Measurements from ENCODE around the gene TMEM167B.

Gene TMEM167B

DNA sequence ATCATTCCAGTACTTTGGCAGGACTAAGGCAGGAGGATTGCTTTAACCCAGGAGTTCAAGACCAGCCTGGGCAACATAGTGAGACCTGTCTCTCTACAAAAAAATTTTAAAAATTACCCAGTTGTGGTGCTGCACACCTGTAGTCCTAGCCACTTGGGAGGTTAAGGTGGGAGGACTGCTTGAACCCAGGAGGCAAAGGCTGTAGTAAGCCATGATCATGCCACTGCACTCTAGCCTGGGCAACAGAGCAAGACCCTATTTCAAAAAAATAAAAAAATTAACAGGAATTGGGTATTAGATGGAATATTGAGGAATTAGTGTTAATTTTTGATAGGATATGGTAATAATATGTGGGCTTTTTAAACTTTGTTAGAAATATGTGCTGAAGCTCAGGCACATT, 31.5 kb upstream of the TMEM167B start:
- Histone ChIP-seq H2AFZ (ENCODE audit: low read length, unreplicated experiment) (no peak overlapping the region), H3K27me3 (ENCODE audit: insufficient read depth, low read length) (no peaks in the 10 kb centered on the region), H3K4me3 (ENCODE audit: low read depth, low read length) (no peak overlapping the region), H3K36me3 (ENCODE audit: insufficient read depth, low read length) (no peaks in the 10 kb centered on the region; the same call in 1 of the 2 replicates), H3K4me1 (ENCODE audit: control insufficient read depth, insufficient read depth, low read length, unreplicated experiment) (no peaks in the 10 kb centered on the region), H3K27ac (ENCODE audit: low read depth, low read length) (no peak overlapping the region), H3K79me2 (ENCODE audit: control insufficient read depth, insufficient read depth, low read length, unreplicated experiment) (no peaks in the 10 kb centered on the region)

DNA sequence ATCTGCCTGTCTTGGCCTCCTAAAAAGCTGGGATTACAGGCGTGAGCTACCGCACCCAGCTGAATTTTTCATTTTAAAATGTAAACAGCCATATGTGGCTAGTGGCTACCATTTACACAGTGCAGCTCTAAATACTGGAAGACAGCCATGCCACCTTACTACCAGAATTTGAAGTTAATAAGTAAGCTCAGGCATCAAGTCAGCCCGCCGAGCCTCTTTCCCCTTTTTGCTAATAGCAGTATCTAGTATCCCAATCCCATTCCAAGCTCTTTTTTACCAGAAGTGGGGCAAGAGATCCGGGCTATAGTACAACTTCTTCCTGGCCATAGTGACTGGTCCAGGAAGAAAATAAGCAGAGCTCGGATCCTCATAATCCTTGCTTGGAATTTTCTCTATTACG, 29.9 kb upstream of the TMEM167B start:
- Histone ChIP-seq H2AFZ (ENCODE audit: low read length, unreplicated experiment) (no peak overlapping the region), H3K27ac (ENCODE audit: low read depth, low read length) (no peak overlapping the region), H3K4me3 (ENCODE audit: low read depth, low read length) (no peak overlapping the region), H3K36me3 (ENCODE audit: insufficient read depth, low read length) (no peaks in the 10 kb centered on the region; the same call in 1 of the 2 replicates), H3K79me2 (ENCODE audit: control insufficient read depth, insufficient read depth, low read length, unreplicated experiment) (no peaks in the 10 kb centered on the region), H3K27me3 (ENCODE audit: insufficient read depth, low read length) (no peaks in the 10 kb centered on the region), H3K4me1 (ENCODE audit: control insufficient read depth, insufficient read depth, low read length, unreplicated experiment) (no peaks in the 10 kb centered on the region)

DNA sequence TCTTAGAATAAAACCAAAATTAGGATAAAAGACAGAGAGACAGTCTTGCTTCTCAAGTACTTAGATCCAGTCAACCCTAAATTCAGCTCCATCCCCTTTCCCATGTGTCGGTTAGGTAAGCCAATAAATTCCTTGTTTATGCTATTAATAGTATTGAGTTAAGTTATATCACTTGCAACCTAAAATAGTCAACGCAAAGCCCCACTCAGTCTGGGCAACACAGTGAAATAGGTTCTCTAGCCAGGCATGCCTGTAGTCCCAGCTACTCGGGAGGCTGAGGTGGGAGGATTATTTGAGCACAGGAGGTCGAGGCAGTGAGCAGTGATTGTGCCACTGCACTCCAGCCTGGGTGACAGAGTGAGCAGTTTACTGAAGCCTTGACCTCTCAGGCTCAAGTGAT, 29.4 kb upstream of the TMEM167B start:
- H3K4me3 ChIP-seq (ENCODE audit: low read depth, low read length): no peak overlapping the region
- H3K36me3 ChIP-seq (ENCODE audit: insufficient read depth, low read length): no peaks in the 10 kb centered on the region; the same call in 1 of the 2 replicates
- no peaks in the 10 kb centered on the region for H3K4me1 ChIP-seq (ENCODE audit: control insufficient read depth, insufficient read depth, low read length, unreplicated experiment)
- no peak overlapping the region for H2AFZ ChIP-seq (ENCODE audit: low read length, unreplicated experiment)
- H3K27ac ChIP-seq (ENCODE audit: low read depth, low read length): no peak overlapping the region
- H3K27me3 ChIP-seq (ENCODE audit: insufficient read depth, low read length): no peaks in the 10 kb centered on the region
- no peaks in the 10 kb centered on the region for H3K79me2 ChIP-seq (ENCODE audit: control insufficient read depth, insufficient read depth, low read length, unreplicated experiment)

DNA sequence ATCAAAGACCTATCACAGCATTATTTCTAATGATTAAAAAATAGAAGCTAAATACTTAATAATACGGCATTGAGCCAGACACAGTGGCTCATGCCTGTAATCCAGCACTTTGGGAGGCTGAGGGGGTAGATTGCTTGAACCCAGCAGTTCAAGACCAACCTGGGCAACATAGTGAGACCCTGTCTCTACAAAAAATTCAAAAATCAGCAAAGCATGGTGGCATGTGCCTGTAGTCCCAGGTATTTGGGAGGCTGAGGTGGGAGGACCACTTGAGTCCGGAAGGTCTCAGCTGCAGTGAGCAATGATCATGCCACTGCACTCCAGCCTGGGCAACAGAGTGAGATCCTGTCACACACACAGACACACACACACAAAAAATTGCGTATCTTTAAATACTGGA, 25.4 kb upstream of the TMEM167B start:
- Histone ChIP-seq H3K27me3 (ENCODE audit: insufficient read depth, low read length) (no peaks in the 10 kb centered on the region), H3K36me3 (ENCODE audit: insufficient read depth, low read length) (peaks cover 14% of the 10 kb centered on the region), H2AFZ (ENCODE audit: low read length, unreplicated experiment) (no peak overlapping the region), H3K27ac (ENCODE audit: low read depth, low read length) (no peak overlapping the region), H3K4me3 (ENCODE audit: low read depth, low read length) (no peak overlapping the region), H3K79me2 (ENCODE audit: control insufficient read depth, insufficient read depth, low read length, unreplicated experiment) (peaks cover 30% of the 10 kb centered on the region), H3K4me1 (ENCODE audit: control insufficient read depth, insufficient read depth, low read length, unreplicated experiment) (no peaks in the 10 kb centered on the region)

DNA sequence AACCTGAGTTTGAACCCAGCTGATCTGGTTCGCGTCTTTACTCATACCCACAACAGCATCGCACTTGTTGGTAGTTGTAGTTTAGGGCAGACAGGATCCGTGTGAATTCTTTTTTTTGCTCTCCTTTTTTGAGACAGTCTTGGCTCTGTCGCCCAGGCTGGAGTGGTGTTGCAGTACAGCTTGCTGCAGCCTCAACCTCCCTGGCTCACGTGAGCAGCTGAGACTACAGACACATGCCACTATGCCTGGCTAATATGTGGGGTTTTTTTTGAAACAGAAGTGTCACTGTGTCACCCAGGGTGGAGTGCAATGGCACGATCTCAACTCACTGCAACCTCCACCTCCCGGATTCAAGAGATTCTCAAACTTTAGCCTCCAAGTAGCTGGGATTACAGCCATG, 22.7 kb upstream of the TMEM167B start:
- Histone ChIP-seq H3K36me3 (ENCODE audit: insufficient read depth, low read length) (peaks cover 19% of the 10 kb centered on the region), H3K4me1 (ENCODE audit: control insufficient read depth, insufficient read depth, low read length, unreplicated experiment) (no peaks in the 10 kb centered on the region), H3K79me2 (ENCODE audit: control insufficient read depth, insufficient read depth, low read length, unreplicated experiment) (peaks cover 47% of the 10 kb centered on the region), H2AFZ (ENCODE audit: low read length, unreplicated experiment) (no peak overlapping the region), H3K4me3 (ENCODE audit: low read depth, low read length) (no peak overlapping the region), H3K27ac (ENCODE audit: low read depth, low read length) (no peak overlapping the region), H3K27me3 (ENCODE audit: insufficient read depth, low read length) (no peaks in the 10 kb centered on the region)

DNA sequence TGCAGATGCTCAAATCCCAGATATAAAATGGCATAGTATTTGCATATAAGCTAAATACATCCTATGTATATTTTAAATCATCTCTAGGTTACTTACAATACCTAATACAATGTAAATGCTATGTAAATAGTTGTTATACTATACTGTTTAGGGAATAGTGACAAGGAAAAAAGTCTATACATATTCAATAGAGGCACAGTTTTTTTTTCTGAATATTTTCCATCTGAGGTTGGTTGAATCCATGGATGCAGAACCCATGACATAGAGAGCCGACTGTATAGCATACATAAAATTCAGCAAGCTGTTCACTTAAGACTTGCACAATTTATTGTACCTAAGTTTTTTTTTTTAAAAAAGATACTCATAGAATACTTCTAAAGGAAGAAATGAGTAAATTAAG, 21.3 kb upstream of the TMEM167B start:
- no peaks in the 10 kb centered on the region for H3K4me1 ChIP-seq (ENCODE audit: control insufficient read depth, insufficient read depth, low read length, unreplicated experiment)
- peaks cover 19% of the 10 kb centered on the region for H3K36me3 ChIP-seq (ENCODE audit: insufficient read depth, low read length)
- peaks cover 57% of the 10 kb centered on the region for H3K79me2 ChIP-seq (ENCODE audit: control insufficient read depth, insufficient read depth, low read length, unreplicated experiment)
- H3K4me3 ChIP-seq (ENCODE audit: low read depth, low read length): no peak overlapping the region
- H3K27ac ChIP-seq (ENCODE audit: low read depth, low read length): no peak overlapping the region
- H3K27me3 ChIP-seq (ENCODE audit: insufficient read depth, low read length): no peaks in the 10 kb centered on the region
- H2AFZ ChIP-seq (ENCODE audit: low read length, unreplicated experiment): no peak overlapping the region

DNA sequence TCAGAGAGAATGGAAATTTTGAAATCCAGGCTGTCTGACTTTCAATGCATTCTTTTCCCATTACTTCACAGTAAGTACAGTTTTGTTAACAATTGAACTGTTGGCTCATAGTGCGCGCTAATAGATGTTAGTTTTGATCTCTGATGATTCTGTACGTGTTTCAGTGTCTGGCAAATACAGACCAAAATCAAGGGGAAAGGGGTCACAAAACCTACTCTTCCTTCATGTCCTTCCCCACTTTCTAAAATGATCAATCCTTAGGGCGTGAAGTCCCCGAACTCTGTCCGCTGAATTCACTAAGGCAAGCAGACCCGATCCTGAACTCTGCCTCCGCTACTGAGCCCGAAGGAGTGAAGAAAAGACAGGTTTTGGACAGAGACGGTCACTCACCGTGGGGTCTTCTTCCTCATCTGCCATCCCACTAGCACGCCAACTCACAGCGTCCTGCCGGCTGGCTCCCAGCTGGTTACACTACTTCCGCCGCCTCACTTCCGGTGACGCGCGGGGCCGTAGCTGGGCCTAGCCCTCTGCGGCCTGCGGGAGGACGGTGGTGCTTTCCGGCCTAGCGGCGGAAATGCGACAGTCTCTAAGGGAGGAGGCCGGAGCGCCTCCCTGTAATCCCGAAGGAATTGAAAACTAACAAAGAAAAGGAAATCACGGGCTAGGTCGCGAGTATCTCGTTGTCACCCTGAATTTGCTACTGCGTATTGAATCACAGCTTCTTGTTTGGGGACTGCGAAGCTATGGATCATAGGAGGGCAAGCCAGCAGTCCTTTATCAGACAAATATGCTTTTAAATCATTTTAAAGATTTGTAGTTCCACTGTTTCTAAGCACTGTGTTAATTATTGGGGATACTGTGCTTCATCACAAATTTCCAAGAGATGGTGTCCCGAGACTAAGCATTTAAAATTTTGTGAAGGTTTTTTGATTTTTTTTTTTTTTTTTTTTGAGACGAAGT, 14.8 kb upstream of the TMEM167B start, which contains the start of gene TAF13:
TAF13 (minus strand) TSS at position 473 of the 960 bp plus-strand sequence; CDS start at position 417, 56 bp downstream.
- peak within 1 kb of the TSS; percentile 59 for H2AFZ ChIP-seq (ENCODE audit: low read length, unreplicated experiment)
- H3K27me3 ChIP-seq (ENCODE audit: insufficient read depth, low read length): no peaks in the 10 kb centered on the region
- H3K4me1 ChIP-seq (ENCODE audit: control insufficient read depth, insufficient read depth, low read length, unreplicated experiment): peaks cover 4% of the 10 kb centered on the region
- H3K4me3 ChIP-seq (ENCODE audit: low read depth, low read length): peak within 1 kb of the TSS; percentile 88
- peak within 1 kb of the TSS; percentile 88 for H3K27ac ChIP-seq (ENCODE audit: low read depth, low read length)
- H3K36me3 ChIP-seq (ENCODE audit: insufficient read depth, low read length): 0 out of 2 replicates have a peak, but pooled peaks cover 1% of the 10 kb centered on the region
- H3K79me2 ChIP-seq (ENCODE audit: control insufficient read depth, insufficient read depth, low read length, unreplicated experiment): peaks cover 36% of the 10 kb centered on the region

DNA sequence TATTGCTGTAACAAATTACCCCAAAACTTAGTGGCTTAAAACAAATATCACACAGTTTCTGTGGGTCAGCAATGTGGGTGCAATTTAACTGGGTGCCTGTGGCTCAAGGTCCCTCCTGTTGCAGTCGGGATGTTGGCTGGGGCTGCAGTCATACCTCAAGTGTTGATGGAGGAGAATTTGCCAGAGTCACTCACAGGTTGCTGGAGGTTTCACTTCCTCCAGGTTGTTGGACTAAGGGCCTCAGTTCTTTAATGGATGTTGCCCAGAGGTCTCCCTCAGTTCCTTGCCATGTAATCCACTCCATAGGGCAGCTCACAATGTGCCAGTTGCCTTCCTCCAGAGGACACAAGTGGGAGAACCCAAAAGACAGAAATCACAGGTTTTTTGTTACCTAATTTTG, 12.2 kb upstream of the TMEM167B start:
- H3K27me3 ChIP-seq (ENCODE audit: insufficient read depth, low read length): no peaks in the 10 kb centered on the region
- peaks cover 21% of the 10 kb centered on the region for H3K79me2 ChIP-seq (ENCODE audit: control insufficient read depth, insufficient read depth, low read length, unreplicated experiment)
- no peak overlapping the region for H2AFZ ChIP-seq (ENCODE audit: low read length, unreplicated experiment)
- H3K4me3 ChIP-seq (ENCODE audit: low read depth, low read length): no peak overlapping the region
- no peaks in the 10 kb centered on the region for H3K36me3 ChIP-seq (ENCODE audit: insufficient read depth, low read length)
- H3K4me1 ChIP-seq (ENCODE audit: control insufficient read depth, insufficient read depth, low read length, unreplicated experiment): peaks cover 4% of the 10 kb centered on the region
- H3K27ac ChIP-seq (ENCODE audit: low read depth, low read length): no peak overlapping the region

DNA sequence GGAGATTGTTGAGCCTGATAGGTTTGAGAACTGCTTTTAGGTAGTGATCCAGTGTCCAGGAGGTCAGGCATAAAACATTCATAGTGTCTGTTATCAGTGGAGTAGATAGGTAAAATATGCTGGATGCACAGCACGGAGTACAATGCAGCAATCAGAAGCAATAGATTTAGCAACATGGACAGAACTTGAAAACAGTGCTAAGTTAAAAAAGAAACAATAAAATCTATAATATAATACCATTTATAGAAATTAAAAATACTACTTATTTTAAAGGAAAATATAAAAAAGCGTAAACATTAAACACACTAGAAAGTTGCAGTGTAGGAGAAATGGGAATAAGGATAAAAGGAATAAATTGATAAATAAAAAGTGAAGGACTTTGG, 11.3 kb upstream of the TMEM167B start:
- H2AFZ ChIP-seq (ENCODE audit: low read length, unreplicated experiment): no peak overlapping the region
- H3K27me3 ChIP-seq (ENCODE audit: insufficient read depth, low read length): no peaks in the 10 kb centered on the region
- H3K4me3 ChIP-seq (ENCODE audit: low read depth, low read length): no peak overlapping the region
- H3K4me1 ChIP-seq (ENCODE audit: control insufficient read depth, insufficient read depth, low read length, unreplicated experiment): peaks cover 4% of the 10 kb centered on the region
- no peak overlapping the region for H3K27ac ChIP-seq (ENCODE audit: low read depth, low read length)
- peaks cover 14% of the 10 kb centered on the region for H3K79me2 ChIP-seq (ENCODE audit: control insufficient read depth, insufficient read depth, low read length, unreplicated experiment)
- H3K36me3 ChIP-seq (ENCODE audit: insufficient read depth, low read length): no peaks in the 10 kb centered on the region

DNA sequence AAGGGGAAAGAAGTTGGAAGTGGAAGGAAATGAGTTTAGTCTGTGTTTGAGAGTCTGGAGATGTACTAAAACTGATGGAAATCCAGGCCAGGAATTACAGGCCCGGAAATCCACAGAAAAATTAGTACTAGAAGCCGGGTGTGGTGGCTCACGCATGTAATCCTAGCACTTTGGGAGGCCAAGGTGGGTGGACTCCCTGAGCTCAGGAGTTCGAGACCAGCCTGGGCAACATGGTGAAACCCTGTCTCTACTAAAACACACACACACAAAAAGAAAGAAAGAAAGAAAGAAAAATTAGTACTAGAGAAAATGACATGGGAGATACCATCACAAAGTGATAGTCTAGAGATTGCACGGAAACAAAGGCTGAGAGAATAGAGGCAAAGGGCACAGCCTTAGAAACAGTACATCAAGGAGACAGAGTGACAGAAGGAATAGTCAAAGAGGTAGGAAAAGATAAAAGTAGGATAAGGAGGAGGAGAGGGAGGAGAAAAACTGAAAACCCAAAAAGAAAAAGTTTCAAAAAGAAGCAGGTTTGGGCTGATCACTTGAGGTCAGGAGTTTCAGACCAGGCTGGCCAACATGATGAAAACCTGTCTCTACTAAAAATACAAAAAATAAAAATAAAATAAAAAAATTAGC, 10.0 kb upstream of the TMEM167B start:
- no peak overlapping the region for H3K4me3 ChIP-seq (ENCODE audit: low read depth, low read length)
- H3K4me1 ChIP-seq (ENCODE audit: control insufficient read depth, insufficient read depth, low read length, unreplicated experiment): peaks cover 4% of the 10 kb centered on the region
- H3K36me3 ChIP-seq (ENCODE audit: insufficient read depth, low read length): no peaks in the 10 kb centered on the region
- no peaks in the 10 kb centered on the region for H3K27me3 ChIP-seq (ENCODE audit: insufficient read depth, low read length)
- H3K79me2 ChIP-seq (ENCODE audit: control insufficient read depth, insufficient read depth, low read length, unreplicated experiment): peaks cover 3% of the 10 kb centered on the region
- H3K27ac ChIP-seq (ENCODE audit: low read depth, low read length): no peak overlapping the region
- peak overlapping the region; percentile 41 for H2AFZ ChIP-seq (ENCODE audit: low read length, unreplicated experiment)
